Ovary (tissue), 9 donors: ENCODE measurements around the gene AOAH. TPM values are rescaled to one million over a fixed set of nuclear protein-coding genes. Genes with fewer than 3 reads are reported as not detected.

ENCODE experiments used
- DNase-seq, 5 donors: peaks; one replicate each; pipeline ENCODE4 v3.0.0-alpha.2; 2019 to 2020
- H3K27ac ChIP-seq, 2 donors: fragments of 200-600 bp; one replicate each; pipeline versions ENCODE4 v1.5.1 to v1.8.0; 2019 to 2022
- H3K27me3 ChIP-seq: fragments of 200-600 bp; one replicate; pipeline ENCODE4 v1.8.0; 2022
- H3K36me3 ChIP-seq: fragments of 200-600 bp; sonication (generic); one replicate; pipeline ENCODE4 v1.5.1; 2019
- H3K4me1 ChIP-seq: one replicate; pipeline ENCODE4 v1.8.1; 2013; ENCODE audit warnings: mild to moderate bottlenecking, moderate library complexity; ENCODE audit not compliant: insufficient read depth
- H3K4me3 ChIP-seq: fragments of 200-600 bp; sonication (generic); one replicate; pipeline ENCODE4 v1.5.1; 2017
- H3K9me3 ChIP-seq, 2 donors: fragments of 200-600 bp in 1 of 2; sonication (generic) in 1 of 2; one replicate each; pipeline versions ENCODE4 v1.5.1 to v1.8.1; 2013 to 2019; ENCODE audit warnings: mild to moderate bottlenecking in 1 of 2, moderate library complexity in 1 of 2
- CTCF ChIP-seq, 3 donors: fragments of 450-650 bp in 2 of 3; fragments of 200-600 bp in 1 of 3; IDR thresholded peaks; one replicate each; pipeline versions ENCODE4 v1.5.1 to v1.8.0; 2016 to 2022; ENCODE audit warnings: antibody characterized with exemption in 3 of 3, mild to moderate bottlenecking in 1 of 3
- EP300 ChIP-seq: sonication (generic); formaldehyde crosslinking; IDR thresholded peaks from one replicate; pipeline ENCODE4 v1.6.1; 2017; ENCODE audit warnings: antibody characterized with exemption
- POLR2A ChIP-seq: fragments of 450-650 bp; IDR thresholded peaks from one replicate; pipeline ENCODE4 v1.6.1; 2017; ENCODE audit warnings: antibody characterized with exemption, mild to moderate bottlenecking, moderate library complexity
- WGBS, 3 donors: extraction: QIAGEN DNeasy Blood & Tissue Kit in 1 of 3; methylation state at CpG; one replicate each; pipeline versions ENCODE4 v1.1.5 to v1.1.7; 2013 to 2017; 5-methylcytosine and 5-hydroxymethylcytosine counted together
- intact Hi-C, 4 donors: fragments of 100-400 bp; cut with DNase I; formaldehyde crosslinking; loops; one replicate each; pipeline versions ENCODE4 v1.11.0 to v1.15.1; 2022 to 2023
- polyA plus RNA-seq, 2 donors: library from polyadenylated mRNA; stranded (reverse); fragments of 200-250 nt in 1 of 2; fragments of 350-450 nt in 1 of 2; fragmentation: Illumina TruSeq in 1 of 2; extraction: RNeasy Lipid Tissue Mini Kit (QIAGEN cat#74804) in 1 of 2; gene quantifications; one replicate each; pipeline ENCODE4 v1.2.3, GENCODE V29; 2013 to 2014
- total RNA-seq, 7 donors: library from RNA; depleted of rRNA in 2 of 7; stranded (reverse); fragments of >200 nt in 2 of 7; fragmentation: NEBNext Ultra II Directional in 3 of 7; extraction: Animal tissue kit (Norgen Biotek cat#: 25700) in 3 of 7; gene quantifications; one replicate each; pipeline versions ENCODE4 v1.1.0 to v1.2.4, GENCODE V29; 2016 to 2023
- donor health status: DM: no; HTN: no; CAD: no; lungs with moderate emphysema.
- donor health status: DM: no; HTN: no; CAD: no.
- donor health status: Bipolar disorder and iron deficiency.
- donor health status: DM: yes; HTN: yes; CAD: no.
- donor health status: DM: no; HTN: no; CAD: no.
- donor health status: DM: yes; HTN: yes; CAD: no.

Gene AOAH
- total and polyA plus RNA-seq, 9 donors, result 0.83 to 14.0 (median 4.8) TPM

- Histone ChIP-seq H3K4me1 (no peaks in the 10 kb centered on the region), H3K36me3 (no peaks in the 10 kb centered on the region), H3K27me3 (no peaks in the 10 kb centered on the region), H3K9me3 (no peaks in the 10 kb centered on the region), H3K27ac (no peak overlapping the region), H3K4me3 (no peak overlapping the region)
- TF ChIP-seq EP300, result no peak
- TF ChIP-seq POLR2A, result no peak
- no peak for TF ChIP-seq CTCF (IDR thresholded peaks at IDR 0.05)
- no peak for DNase-seq
- intact Hi-C loops, result no loop called here
- 80 to 84% (median 84%) methylated on average over 4 of the region's 4 CpGs for WGBS, 3 donors
Measured at GRCh38 chr7:36736090-36736898, 12.0 kb upstream of the AOAH start.

- Histone ChIP-seq H3K27me3 (no peaks in the 10 kb centered on the region), H3K9me3 (no peaks in the 10 kb centered on the region), H3K27ac (no peak overlapping the region), H3K4me3 (no peak overlapping the region), H3K36me3 (no peaks in the 10 kb centered on the region), H3K4me1 (no peaks in the 10 kb centered on the region)
- no peak for DNase-seq
- TF ChIP-seq EP300, result no peak
- TF ChIP-seq POLR2A, result no peak
- TF ChIP-seq CTCF (IDR thresholded peaks at IDR 0.05), result no peak
- intact Hi-C loops, result no loop called here
- 48 to 56% (median 54%) methylated on average over 2 of the region's 2 CpGs for WGBS, 3 donors
Measured at GRCh38 chr7:36735172-36735571, 10.9 kb upstream of the AOAH start.

- Histone ChIP-seq H3K27ac (no peak overlapping the region), H3K9me3 (no peaks in the 10 kb centered on the region), H3K4me1 (no peaks in the 10 kb centered on the region), H3K36me3 (no peaks in the 10 kb centered on the region), H3K27me3 (no peaks in the 10 kb centered on the region), H3K4me3 (no peak overlapping the region)
- DNase-seq, result no peak
- intact Hi-C loops, result no loop called here
- WGBS, 3 donors, result 85 to 91% (median 87%) methylated on average over 3 of the region's 3 CpGs
- TF ChIP-seq POLR2A (no peak), CTCF (IDR thresholded peaks at IDR 0.05) (no peak), EP300 (no peak)
Measured at GRCh38 chr7:36734731-36735130, 10.4 kb upstream of the AOAH start.

GRCh38 chr7:36733411-36733810, 9.1 kb upstream of the AOAH start:
- DNase-seq, result no peak
- H3K27ac ChIP-seq, result no peak overlapping the region
- WGBS, 3 donors, result 94 to 96% (median 95%) methylated on average over 3 of the region's 3 CpGs
- H3K9me3 ChIP-seq, result no peaks in the 10 kb centered on the region
- no peaks in the 10 kb centered on the region for H3K27me3 ChIP-seq
- no peak for TF ChIP-seq POLR2A
- no peak for TF ChIP-seq CTCF (IDR thresholded peaks at IDR 0.05)
- TF ChIP-seq EP300, result no peak
- no peaks in the 10 kb centered on the region for H3K36me3 ChIP-seq
- no peaks in the 10 kb centered on the region for H3K4me1 ChIP-seq
- H3K4me3 ChIP-seq, result no peak overlapping the region
- intact Hi-C loops, result no loop called here
